Endothelial cell of umbilical vein (primary cell): ENCODE data around the gene SERPINI1.

Source experiments
- CTCF ChIP-seq, 2 donors: IDR thresholded peaks; 1 replicate in 1 of 2; 2 replicates in 1 of 2; pipeline ENCODE4 v1.5.1; 2011; ENCODE audit warnings: low read length in 2 of 2, mild to moderate bottlenecking in 2 of 2, moderate library complexity in 2 of 2, control low read depth in 1 of 2, inconsistent platforms in 1 of 2, low read depth in 1 of 2; ENCODE audit not compliant: insufficient read depth in 1 of 2; ENCODE audit errors: extremely low read depth in 1 of 2
- POLR2A ChIP-seq: IDR thresholded peaks from 2 replicates; pipeline ENCODE4 v1.6.1; 2012; ENCODE audit warnings: low read depth, mild to moderate bottlenecking, control low read depth, low read length

GRCh38 chr3:167728632-167729323 is 6.7 kb upstream of the SERPINI1 start:
- TF ChIP-seq CTCF (IDR thresholded peaks at IDR 0.05; ENCODE audit: extremely low read depth in 1 of 2, insufficient read depth in 1 of 2, low read depth in 1 of 2, low read length in 2 of 2) (no peak), POLR2A (no peak)
